Middle frontal gyrus (tissue), 1 donor: ENCODE data around the gene LGALSL.
A peak's percentile ranks its signal among the peaks of the same experiment; 100 is the strongest.

Experiments used
- DNase-seq: peaks from one replicate; pipeline ENCODE4 v3.0.0-alpha.2; 2015; ENCODE audit warnings: low spot score; ENCODE audit errors: extremely low spot score

The LGALSL gene

DNA sequence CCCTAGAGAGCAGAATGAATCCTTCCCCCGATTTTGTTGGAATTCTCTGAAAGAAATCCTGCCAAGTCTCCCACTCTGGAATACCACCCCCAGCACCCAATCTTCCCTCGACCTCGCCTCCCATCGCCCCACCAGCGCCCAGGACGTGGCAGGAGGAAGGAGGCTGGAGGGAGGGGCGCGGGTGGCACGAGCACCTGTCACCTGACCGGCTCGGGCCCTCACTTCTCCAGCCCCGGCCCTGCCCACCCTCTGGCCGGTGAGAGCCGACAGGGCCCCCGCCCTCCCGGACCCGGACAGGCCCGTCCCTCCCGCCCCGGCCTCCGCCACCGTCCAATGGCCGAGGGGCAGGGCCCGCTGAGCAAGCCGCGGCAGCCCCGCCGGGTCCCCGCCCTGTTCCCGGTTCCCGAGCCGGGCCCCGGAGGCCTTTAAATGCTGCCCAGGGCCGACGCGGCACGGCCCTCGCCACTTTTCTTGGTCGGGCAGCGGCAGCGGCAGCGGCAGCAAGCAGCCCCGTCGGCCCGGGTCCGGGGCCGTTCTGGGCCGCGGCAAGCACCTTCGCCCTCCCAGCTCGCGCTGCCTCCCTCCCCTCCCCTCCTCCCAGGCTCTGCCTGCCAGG, at the start of gene LGALSL:
LGALSL (plus strand) TSS at position 393 of the 616 bp plus-strand sequence. CDS start 384 bp downstream, outside the sequence.
- no peak for DNase-seq

GRCh38 chr2:64404743-64405142, 49.2 kb upstream of the LGALSL start:
- DNase-seq: no peak

DNA sequence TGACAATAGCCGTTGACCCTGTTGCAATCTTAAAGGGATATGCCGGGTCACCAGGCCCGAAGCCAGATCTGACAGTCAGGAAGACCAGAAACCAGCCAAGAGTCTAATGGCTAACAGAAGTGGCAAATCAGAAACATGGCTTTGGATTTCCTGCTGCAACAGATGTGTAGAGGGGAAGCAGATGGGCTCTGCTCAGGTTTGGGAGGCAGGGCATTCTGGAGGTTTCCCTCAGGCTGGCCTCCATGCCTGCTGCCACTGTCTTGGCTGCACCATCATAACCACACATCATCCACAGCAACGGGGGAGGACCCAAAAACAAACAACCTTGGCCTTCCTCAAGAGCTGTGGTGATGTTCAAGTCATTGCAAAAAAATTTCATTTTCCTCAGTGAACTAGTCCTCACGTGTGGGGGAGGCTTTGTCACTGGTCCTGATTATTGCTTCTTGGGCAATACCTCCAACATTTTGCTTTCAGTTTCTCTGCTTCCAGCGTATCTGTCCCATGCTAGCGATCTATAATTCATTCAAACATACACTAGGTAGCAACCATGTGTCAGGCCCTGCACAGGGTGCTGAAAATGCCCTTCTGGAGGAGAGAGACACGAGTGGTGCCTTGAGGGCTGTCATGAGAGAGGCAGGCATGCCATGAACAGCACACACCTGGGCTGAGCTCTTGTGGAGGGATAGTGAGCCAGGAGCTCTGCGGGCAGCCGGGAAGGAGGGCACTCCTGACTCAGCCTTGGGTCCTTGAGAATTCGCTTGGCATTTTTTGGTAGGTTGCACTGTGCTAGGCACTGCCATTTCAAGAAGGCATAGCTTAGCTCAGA, 48.2 kb upstream of the LGALSL start:
- no peak for DNase-seq

DNA sequence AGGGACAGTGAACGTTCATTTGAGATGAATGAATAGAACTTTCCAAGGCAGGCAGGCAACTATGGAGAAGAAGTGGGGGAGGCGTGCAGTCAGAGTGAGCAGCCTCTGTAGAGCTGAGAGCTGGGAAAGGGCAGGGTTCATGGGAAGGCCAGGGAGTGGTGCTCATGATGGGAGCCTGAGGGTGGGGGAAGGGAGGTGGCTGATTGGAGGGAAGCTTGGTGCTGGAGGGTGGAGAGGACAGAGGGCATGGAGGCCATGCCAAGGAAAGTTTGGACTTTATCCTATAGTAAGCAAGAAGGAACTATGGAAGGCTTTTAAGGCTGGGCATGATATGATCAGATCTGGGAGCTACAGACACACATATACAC, 47.6 kb upstream of the LGALSL start:
- no peak for DNase-seq

DNA sequence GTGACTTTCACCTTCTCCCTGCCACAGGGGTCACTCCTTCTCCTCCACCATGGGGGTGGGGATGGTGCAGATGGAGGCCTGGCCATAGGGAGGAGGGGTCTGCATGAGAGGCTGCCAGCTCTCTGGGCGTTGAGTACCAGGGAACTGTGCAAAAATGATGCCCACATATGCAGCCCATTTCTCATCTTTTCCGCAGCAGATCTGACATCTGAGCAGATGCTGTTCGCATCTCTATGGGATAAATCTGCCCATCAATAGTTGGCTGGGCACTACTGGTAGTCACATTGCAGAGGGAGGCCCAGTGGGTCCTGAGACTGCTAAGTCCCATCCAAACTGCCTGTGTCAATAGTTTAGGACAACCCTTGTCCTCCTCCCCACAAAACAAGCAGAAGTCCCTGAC, 45.9 kb upstream of the LGALSL start:
- DNase-seq: no peak

GRCh38 chr2:64410671-64411070, 43.3 kb upstream of the LGALSL start:
- no peak for DNase-seq

DNA sequence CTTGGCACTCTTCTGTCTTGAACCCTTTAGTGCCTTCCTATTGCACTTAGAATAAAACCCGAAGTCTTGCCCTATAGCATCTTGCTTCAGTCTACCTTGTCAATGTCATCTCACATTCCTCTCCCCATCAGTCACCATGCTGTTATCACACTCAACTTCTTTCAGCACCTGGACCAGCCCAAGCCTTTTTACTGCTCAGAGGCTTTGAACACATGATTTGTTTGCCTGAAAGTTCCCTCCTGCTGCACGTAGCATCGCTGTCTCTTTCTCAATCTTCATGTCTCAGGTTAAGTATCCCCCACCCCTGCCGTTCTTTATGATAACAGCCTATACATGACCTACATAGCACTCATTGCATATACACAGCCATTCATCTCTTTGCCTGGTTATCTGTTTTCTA, 41.3 kb upstream of the LGALSL start:
- no peak for DNase-seq

- no peak for DNase-seq
These were observed 39.1 kb upstream of the LGALSL start for GRCh38 chr2:64414736-64415435.

DNA sequence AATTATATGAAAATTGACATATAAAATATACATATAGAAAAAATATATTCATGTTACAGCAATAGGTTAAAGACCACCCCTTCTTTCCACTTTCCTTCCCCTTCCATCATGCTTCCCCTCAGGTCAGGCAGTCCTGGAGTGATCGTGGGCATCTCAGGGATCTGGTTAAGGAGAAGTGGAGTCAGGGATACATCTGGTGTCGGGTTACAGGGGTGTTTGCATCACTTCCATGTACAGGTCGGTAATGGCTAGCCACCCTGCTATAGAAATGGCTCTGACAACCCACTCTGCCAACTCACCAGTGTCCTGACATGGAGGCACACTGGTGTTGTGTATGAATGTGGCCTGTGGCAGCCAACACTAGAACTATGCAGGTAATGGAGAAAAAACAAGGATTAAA, 36.3 kb upstream of the LGALSL start:
- no peak for DNase-seq

DNA sequence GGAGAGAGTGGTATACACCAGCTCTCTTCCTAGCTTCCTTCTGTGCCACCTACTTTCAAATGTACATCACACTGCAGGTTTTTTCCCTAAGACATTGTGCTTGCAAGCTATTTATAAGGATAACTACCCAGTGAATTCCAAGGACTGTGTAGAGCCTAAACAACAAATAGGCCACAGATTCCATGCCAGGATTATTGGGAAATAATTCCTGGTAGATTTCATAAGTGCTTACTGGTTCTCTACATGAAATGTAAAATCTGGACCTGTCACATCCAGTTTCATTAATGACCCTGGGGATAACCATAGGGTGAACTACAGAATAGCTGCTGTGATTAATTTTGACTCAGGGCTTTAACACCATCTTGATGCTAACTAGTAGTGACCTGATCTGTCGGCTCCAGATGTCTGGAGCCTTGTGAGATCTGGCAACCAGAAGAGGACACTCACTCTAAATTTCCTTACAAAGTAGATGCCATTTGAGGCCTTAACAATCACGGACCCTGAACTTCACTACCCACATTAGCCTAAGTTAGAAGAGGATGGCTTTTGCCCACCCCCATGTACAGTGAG, 34.3 kb upstream of the LGALSL start:
- DNase-seq: no peak

DNA sequence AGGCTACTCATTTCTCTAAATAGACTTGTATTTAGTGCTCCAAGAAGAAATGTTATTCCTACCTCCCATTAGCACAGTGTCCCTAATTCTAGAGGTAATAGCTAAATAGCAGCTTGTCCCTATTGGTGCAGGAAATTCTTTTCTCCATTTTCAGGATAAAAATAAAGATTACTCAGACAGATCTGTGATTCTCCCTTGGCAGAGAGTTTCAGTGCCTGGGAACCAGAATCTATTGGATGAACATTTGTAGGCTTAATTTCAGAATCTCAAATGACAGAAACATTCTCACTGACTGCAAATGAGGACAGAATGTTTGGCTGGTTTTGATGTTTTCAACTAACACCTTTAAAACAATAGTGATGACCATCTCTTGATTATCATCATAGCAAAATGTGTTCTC, 33.3 kb upstream of the LGALSL start:
- peak; percentile 21 for DNase-seq

- no peak for DNase-seq
These were observed 32.8 kb upstream of the LGALSL start for GRCh38 chr2:64421201-64421600.

- no peak for DNase-seq
These were observed 31.5 kb upstream of the LGALSL start for GRCh38 chr2:64422466-64422865.

DNA sequence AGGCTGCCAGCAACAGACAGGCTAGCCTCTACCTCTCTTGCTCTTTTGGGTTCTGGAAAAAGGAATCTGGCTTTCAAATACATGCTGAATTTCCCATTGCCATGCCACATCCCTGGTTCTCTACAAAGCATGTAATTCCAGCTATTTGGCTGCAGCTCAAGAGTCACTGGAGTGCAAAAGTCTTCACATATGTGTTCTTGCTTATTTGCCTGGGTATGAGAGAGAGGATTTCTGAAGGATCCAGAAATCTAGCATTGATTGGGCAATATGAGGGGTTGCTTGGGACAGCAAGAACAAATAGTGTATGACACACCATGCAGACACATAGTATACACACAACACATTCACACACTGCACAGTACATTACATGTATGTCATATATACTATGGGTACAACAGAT, 30.7 kb upstream of the LGALSL start:
- DNase-seq: no peak

GRCh38 chr2:64424416-64424987, 29.5 kb upstream of the LGALSL start:
- no peak for DNase-seq

- DNase-seq: no peak
These were observed 27.6 kb upstream of the LGALSL start for GRCh38 chr2:64426183-64426952.

DNA sequence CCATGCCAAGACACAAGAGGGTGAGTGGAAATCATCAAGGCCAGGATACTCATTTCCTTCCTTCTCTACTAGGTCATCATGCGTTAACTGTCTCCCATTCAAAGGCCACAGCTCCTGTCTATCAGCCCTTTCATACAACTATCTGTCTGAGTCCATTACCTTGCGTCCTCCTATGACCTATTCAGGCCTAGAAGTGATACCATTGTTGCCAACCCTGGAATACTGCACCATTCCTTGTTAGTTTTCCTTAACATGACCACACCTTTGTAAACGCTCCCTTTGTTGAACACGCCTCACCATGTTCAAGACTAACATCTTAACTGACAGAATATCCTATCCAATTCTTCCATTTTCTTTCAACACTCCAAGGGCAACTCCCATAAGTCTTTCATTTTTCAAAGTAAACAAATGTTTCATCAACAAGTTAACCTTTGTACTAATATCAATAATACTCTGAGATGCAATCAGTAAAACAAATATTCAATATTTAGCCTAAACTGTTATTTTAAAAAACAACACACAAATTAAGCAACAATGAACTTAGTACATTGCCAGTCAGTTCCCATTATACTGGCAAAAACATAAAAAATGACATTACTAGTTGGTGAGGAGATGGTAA, 19.8 kb upstream of the LGALSL start:
- DNase-seq: no peak

GRCh38 chr2:64437883-64438282, 16.1 kb upstream of the LGALSL start:
- DNase-seq: no peak

- no peak for DNase-seq
These were observed 14.8 kb upstream of the LGALSL start for GRCh38 chr2:64439194-64439593.

DNA sequence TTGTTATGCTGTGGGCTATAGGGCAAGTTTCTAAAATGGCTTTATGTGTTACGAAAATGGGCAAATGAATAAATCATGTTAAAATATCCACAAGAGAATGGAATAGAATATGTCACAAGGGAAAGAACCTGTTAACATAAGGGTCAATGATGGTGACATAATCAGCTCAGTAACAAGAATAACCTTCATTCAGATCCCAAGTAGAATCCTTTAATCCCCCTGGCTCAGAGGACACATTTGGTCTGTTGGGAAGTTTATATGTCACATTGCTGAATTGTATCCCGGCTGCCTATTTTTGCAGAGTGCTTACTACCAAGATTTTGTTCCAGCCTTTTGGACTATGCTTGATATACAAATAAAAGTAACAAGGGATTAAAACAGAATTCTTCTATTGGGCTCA, 13.1 kb upstream of the LGALSL start:
- no peak for DNase-seq

- no peak for DNase-seq
These were observed 11.7 kb upstream of the LGALSL start for GRCh38 chr2:64442277-64442676.
